GM13976 (cell line): ENCODE results near the gene EML6.

Source experiments
- DNase-seq: peaks from one replicate; pipeline ENCODE4 v3.0.0; 2012; ENCODE audit warnings: low spot score
- CTCF ChIP-seq: IDR thresholded peaks from 2 replicates; pipeline ENCODE4 v1.5.1; 2012; ENCODE audit warnings: borderline replicate concordance, mild to moderate bottlenecking; ENCODE audit not compliant: insufficient read depth; ENCODE audit errors: extremely low read depth, missing control alignments, control extremely low read depth
- in situ Hi-C: fragments of 300-500 bp; cut with MboI; formaldehyde crosslinking; loops from one replicate; pipeline ENCODE4 v1.12.0; 2022; ENCODE audit warnings: low sequenced_read_pairs, mixed read lengths, inconsistent platforms; ENCODE audit not compliant: unreplicated experiment

The EML6 gene

GRCh38 chr2:54808661-54809060 lies 85.2 kb downstream of the EML6 start:
- DNase-seq: no peak
- in situ Hi-C loops: no loop called here
- no peak for TF ChIP-seq CTCF

- DNase-seq: no peak
- in situ Hi-C loops: no loop called here
- no peak for TF ChIP-seq CTCF
These were observed 86.4 kb downstream of the EML6 start for GRCh38 chr2:54809819-54810218.

GRCh38 chr2:54810246-54810645 lies 86.8 kb downstream of the EML6 start:
- no peak for DNase-seq
- in situ Hi-C loops: no loop called here
- TF ChIP-seq CTCF: no peak

- no peak for DNase-seq
- in situ Hi-C loops: no loop called here
- TF ChIP-seq CTCF: no peak
These were observed 90.1 kb downstream of the EML6 start for GRCh38 chr2:54813584-54813983.

- TF ChIP-seq CTCF: no peak
- in situ Hi-C loops: no loop called here
- no peak for DNase-seq
These were observed 91.1 kb downstream of the EML6 start for GRCh38 chr2:54814389-54815147.

- DNase-seq: no peak
- in situ Hi-C loops: no loop called here
- no peak for TF ChIP-seq CTCF
These were observed 91.7 kb downstream of the EML6 start for GRCh38 chr2:54815148-54815539.
